HL-60 (cell line): ENCODE results near the gene CTH.
"Not testable (repeated sequence)": the region's sequence is repeated elsewhere in the genome, so short reads cannot be mapped to it uniquely, and the experiment has no call there.

Experiments
- DNase-seq, 2 experiments: peaks; one replicate each; pipeline ENCODE4 v3.0.0-alpha.2; 2010 to 2020; ENCODE audit warnings: low read depth in 1 of 2, low spot score in 1 of 2
- H3K27ac ChIP-seq: fragments of 250-450 bp; sonication (Bioruptor Pico); replicated peaks from 2 replicates; pipeline ENCODE4 v1.5.1; 2020; ENCODE audit warnings: mild to moderate bottlenecking, moderate library complexity
- H3K27me3 ChIP-seq: fragments of 250-450 bp; sonication (Bioruptor Pico); 2 replicates; pipeline ENCODE4 v1.5.1; 2021; ENCODE audit warnings: mild to moderate bottlenecking, moderate library complexity; ENCODE audit not compliant: insufficient read depth, poor library complexity, severe bottlenecking
- H3K4me3 ChIP-seq: replicated peaks from 2 replicates; pipeline ENCODE4 v1.5.1; 2011; ENCODE audit warnings: mild to moderate bottlenecking, control low read depth, low read length; ENCODE audit not compliant: insufficient read depth
- GABPA ChIP-seq: IDR thresholded peaks from 2 replicates; pipeline ENCODE4 v1.6.1; 2012; ENCODE audit warnings: low read depth
- POLR2AphosphoS5 ChIP-seq: IDR thresholded peaks from 2 replicates; pipeline ENCODE4 v1.6.1; 2012; ENCODE audit warnings: low read depth
- SPI1 ChIP-seq: IDR thresholded peaks from 2 replicates; pipeline ENCODE4 v1.6.1; 2012; ENCODE audit warnings: low read depth, mild to moderate bottlenecking, borderline replicate concordance
- TF ChIP-seq, protein P1 (sequence below): IDR thresholded peaks from 2 replicates; pipeline ENCODE4 v1.6.1; 2012; ENCODE audit warnings: low read depth; ENCODE audit not compliant: insufficient replicate concordance
- TF ChIP-seq, protein P2 (sequence below): IDR thresholded peaks from one replicate; pipeline ENCODE4 v1.5.1; 2011; ENCODE audit warnings: low read length, control low read depth, inconsistent platforms; ENCODE audit not compliant: insufficient read depth

The CTH gene

DNA sequence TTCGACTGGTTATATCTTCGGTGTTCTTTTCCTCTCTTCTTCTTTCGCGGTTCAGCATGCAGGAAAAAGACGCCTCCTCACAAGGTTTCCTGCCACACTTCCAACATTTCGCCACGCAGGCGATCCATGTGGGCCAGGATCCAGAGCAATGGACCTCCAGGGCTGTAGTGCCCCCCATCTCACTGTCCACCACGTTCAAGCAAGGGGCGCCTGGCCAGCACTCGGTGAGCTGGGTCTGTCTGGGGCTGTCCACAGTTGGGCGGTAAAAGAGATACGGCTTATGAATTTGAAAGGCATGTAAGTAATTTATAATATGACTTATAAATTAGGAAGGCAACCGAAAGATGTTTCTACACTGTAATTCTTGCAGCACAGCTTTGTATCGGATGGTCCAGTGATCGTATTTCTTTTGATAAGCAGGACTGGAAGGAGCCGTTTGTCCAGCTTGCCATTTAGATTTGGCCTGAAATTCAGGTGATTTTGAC lies 334 bp downstream of the CTH start:
- peak overlapping the region; percentile 68 for H3K27ac ChIP-seq
- no peak for DNase-seq
- no peaks in the 10 kb centered on the region for H3K27me3 ChIP-seq
- TF ChIP-seq, protein P1, sequence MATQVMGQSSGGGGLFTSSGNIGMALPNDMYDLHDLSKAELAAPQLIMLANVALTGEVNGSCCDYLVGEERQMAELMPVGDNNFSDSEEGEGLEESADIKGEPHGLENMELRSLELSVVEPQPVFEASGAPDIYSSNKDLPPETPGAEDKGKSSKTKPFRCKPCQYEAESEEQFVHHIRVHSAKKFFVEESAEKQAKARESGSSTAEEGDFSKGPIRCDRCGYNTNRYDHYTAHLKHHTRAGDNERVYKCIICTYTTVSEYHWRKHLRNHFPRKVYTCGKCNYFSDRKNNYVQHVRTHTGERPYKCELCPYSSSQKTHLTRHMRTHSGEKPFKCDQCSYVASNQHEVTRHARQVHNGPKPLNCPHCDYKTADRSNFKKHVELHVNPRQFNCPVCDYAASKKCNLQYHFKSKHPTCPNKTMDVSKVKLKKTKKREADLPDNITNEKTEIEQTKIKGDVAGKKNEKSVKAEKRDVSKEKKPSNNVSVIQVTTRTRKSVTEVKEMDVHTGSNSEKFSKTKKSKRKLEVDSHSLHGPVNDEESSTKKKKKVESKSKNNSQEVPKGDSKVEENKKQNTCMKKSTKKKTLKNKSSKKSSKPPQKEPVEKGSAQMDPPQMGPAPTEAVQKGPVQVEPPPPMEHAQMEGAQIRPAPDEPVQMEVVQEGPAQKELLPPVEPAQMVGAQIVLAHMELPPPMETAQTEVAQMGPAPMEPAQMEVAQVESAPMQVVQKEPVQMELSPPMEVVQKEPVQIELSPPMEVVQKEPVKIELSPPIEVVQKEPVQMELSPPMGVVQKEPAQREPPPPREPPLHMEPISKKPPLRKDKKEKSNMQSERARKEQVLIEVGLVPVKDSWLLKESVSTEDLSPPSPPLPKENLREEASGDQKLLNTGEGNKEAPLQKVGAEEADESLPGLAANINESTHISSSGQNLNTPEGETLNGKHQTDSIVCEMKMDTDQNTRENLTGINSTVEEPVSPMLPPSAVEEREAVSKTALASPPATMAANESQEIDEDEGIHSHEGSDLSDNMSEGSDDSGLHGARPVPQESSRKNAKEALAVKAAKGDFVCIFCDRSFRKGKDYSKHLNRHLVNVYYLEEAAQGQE = no peak
- TF ChIP-seq, protein P2, sequence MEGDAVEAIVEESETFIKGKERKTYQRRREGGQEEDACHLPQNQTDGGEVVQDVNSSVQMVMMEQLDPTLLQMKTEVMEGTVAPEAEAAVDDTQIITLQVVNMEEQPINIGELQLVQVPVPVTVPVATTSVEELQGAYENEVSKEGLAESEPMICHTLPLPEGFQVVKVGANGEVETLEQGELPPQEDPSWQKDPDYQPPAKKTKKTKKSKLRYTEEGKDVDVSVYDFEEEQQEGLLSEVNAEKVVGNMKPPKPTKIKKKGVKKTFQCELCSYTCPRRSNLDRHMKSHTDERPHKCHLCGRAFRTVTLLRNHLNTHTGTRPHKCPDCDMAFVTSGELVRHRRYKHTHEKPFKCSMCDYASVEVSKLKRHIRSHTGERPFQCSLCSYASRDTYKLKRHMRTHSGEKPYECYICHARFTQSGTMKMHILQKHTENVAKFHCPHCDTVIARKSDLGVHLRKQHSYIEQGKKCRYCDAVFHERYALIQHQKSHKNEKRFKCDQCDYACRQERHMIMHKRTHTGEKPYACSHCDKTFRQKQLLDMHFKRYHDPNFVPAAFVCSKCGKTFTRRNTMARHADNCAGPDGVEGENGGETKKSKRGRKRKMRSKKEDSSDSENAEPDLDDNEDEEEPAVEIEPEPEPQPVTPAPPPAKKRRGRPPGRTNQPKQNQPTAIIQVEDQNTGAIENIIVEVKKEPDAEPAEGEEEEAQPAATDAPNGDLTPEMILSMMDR = no peak
- TF ChIP-seq POLR2AphosphoS5 (no peak), GABPA (no peak), SPI1 (no peak)
- peak overlapping the region; percentile 87 for H3K4me3 ChIP-seq

DNA sequence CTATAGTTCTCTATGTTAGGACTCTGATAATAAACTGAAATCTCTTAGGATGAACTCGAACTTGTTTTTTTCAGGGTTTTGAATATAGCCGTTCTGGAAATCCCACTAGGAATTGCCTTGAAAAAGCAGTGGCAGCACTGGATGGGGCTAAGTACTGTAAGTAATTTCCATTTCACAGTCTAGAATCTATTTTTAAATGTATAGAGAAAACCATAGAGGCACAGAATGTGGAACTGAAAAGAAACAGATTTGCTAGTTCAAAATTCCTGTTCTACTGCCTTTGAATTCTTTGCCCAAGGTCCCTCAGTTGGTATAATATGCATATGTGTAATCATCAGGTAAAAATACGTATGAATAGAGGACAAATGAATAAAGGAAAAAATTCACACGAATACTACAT lies 4.8 kb downstream of the CTH start:
- DNase-seq = no peak
- no peak overlapping the region for H3K4me3 ChIP-seq
- no peak overlapping the region for H3K27ac ChIP-seq
- H3K27me3 ChIP-seq = no peaks in the 10 kb centered on the region
- TF ChIP-seq POLR2AphosphoS5 (no peak), GABPA (no peak), SPI1 (no peak)
- TF ChIP-seq, protein P2 = no peak
- TF ChIP-seq, protein P1 = no peak

DNA sequence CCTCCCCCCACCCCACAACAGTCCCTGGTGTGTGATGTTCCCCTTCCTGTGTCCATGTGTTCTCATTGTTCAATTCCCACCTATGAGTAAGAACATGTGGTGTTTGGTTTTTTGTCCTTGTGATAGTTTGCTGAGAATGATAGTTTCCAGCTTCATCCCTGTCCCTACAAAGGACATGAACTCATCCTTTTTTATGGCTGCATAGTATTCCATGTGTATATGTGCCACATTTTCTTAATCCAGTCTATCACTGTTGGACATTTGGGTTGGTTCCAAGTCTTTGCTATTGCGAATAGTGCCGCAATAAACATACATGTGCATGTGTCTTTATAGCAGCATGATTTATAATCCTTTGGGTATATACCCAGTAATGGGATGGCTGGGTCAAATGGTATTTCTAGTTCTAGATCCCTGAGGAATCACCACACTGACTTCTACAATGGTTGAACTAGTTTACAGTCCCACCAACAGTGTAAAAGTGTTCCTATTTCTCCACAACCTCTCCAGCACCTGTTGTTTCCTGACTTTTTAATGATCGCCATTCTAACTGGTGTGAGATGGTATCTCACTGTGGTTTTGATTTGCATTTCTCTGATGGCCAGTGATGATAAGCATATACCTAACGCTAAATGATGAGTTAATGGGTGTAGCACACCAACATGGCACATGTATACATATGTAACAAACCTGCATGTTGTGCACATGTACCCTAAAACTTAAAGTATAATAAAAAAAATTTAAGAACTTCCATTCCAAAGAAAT lies 8.1 kb downstream of the CTH start:
- H3K27ac ChIP-seq, DNase-seq, H3K27me3 ChIP-seq, H3K4me3 ChIP-seq: not testable (repeated sequence)

DNA sequence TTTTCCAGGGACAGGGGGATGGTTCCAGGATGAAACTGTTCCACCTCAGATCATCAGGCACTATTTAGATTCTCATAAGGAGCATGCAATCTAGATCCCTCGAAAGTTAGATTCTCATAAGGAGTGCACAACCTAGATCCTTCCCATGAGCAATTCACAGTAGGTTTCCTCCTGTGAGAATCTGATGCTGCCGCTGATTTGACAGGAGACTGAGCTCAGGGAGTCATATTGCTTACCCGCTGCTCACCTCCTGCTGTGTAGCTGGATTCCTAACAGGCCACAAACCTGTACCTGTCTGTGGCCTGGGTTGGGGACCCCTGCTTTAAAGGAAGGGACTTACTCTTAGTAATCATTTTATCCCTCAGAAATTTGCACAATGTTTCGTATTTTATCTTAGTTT lies 9.3 kb downstream of the CTH start:
- H3K27me3 ChIP-seq = no peaks in the 10 kb centered on the region
- DNase-seq = no peak
- TF ChIP-seq, protein P2 = no peak
- TF ChIP-seq SPI1 = no peak
- no peak for TF ChIP-seq GABPA
- TF ChIP-seq POLR2AphosphoS5 = no peak
- TF ChIP-seq, protein P1 = no peak

More for the DNA sequence above, 9.3 kb downstream of the CTH start:
- Histone ChIP-seq H3K27ac (no peak overlapping the region), H3K4me3 (no peak overlapping the region)
